Endodermal cell (in vitro differentiated cells): ENCODE measurements around the gene ARHGAP35. TPM values are rescaled to one million over a fixed set of nuclear protein-coding genes. Genes with fewer than 3 reads are reported as not detected.

Source experiments
- DNase-seq: peaks from one replicate; pipeline ENCODE4 v3.0.0-alpha.2; 2017
- H3K27ac ChIP-seq: 2 replicates; pipeline ENCODE4 v1.5.1; 2013; ENCODE audit warnings: mild to moderate bottlenecking, low read depth, low read length, moderate library complexity
- H3K27me3 ChIP-seq: 2 replicates; pipeline ENCODE4 v1.6.1; 2013; ENCODE audit warnings: mild to moderate bottlenecking, low read length, moderate library complexity; ENCODE audit not compliant: insufficient read depth, control insufficient read depth, poor library complexity, severe bottlenecking
- H3K36me3 ChIP-seq: 2 replicates; pipeline ENCODE4 v1.7.0; 2013; ENCODE audit warnings: mild to moderate bottlenecking, low read length, moderate library complexity; ENCODE audit not compliant: control insufficient read depth, insufficient read depth
- H3K4me1 ChIP-seq: one replicate; pipeline ENCODE4 v1.7.0; 2013; ENCODE audit warnings: low read length; ENCODE audit not compliant: control insufficient read depth, insufficient read depth
- H3K4me3 ChIP-seq: 2 replicates; pipeline ENCODE4 v1.5.1; 2013; ENCODE audit warnings: mild to moderate bottlenecking, low read length, moderate library complexity
- H3K9ac ChIP-seq: 2 replicates; pipeline ENCODE4 v1.6.1; 2013; ENCODE audit warnings: mild to moderate bottlenecking, low read length, moderate library complexity; ENCODE audit not compliant: poor library complexity, severe bottlenecking; ENCODE audit errors: extremely low read depth
- H3K9me3 ChIP-seq: 2 replicates; pipeline ENCODE4 v1.6.1; 2013; ENCODE audit warnings: mild to moderate bottlenecking, low read length, moderate library complexity; ENCODE audit not compliant: control insufficient read depth
- H3K27ac Mint-ChIP-seq: 2 replicates; pipeline ENCODE4 v1.8.0; 2020; ENCODE audit warnings: mixed read lengths
- H3K27me3 Mint-ChIP-seq: 2 replicates; pipeline ENCODE4 v1.8.0; 2021; ENCODE audit warnings: mild to moderate bottlenecking, mixed read lengths; ENCODE audit not compliant: insufficient read depth
- H3K36me3 Mint-ChIP-seq: 2 replicates; pipeline ENCODE4 v1.8.0; 2020; ENCODE audit warnings: low read depth, mixed read lengths
- H3K4me1 Mint-ChIP-seq: 2 replicates; pipeline ENCODE4 v1.8.0; 2020; ENCODE audit warnings: mixed read lengths
- H3K4me3 Mint-ChIP-seq: 2 replicates; pipeline ENCODE4 v1.8.0; 2020; ENCODE audit warnings: mild to moderate bottlenecking, moderate library complexity, mixed read lengths
- H3K9me3 Mint-ChIP-seq: 2 replicates; pipeline ENCODE4 v1.8.0; 2020; ENCODE audit warnings: mild to moderate bottlenecking, mixed read lengths
- WGBS, 2 experiments: methylation state at CpG; one replicate each; pipeline versions ENCODE4 v1.1.5 to v1.1.7; 2013; ENCODE audit warnings: missing lambda C conversion rate in 2 of 2, mixed read lengths in 1 of 2; ENCODE audit not compliant: insufficient coverage in 1 of 2, insufficient read length in 1 of 2; 5-methylcytosine and 5-hydroxymethylcytosine counted together
- total RNA-seq, 2 donors: library from RNA; stranded (reverse); fragmentation: NEBNext Ultra II Directional in 1 of 2; extraction: Animal tissue kit (Norgen Biotek cat#: 25700) in 1 of 2; gene quantifications; 2 replicates in 1 of 2; 3 replicates in 1 of 2; pipeline ENCODE4 v1.2.1, GENCODE V29; 2021
- TF ChIP-seq, protein P1 (sequence below): fragments of 200-600 bp; sonication (generic); conservative IDR thresholded peaks from 2 replicates; pipeline ENCODE4 v1.5.0; 2021; ENCODE audit warnings: antibody characterized with exemption, mild to moderate bottlenecking

ARHGAP35 gene
- total RNA-seq, 2 donors from 2014 or later = 41.4 to 41.6 TPM

DNA sequence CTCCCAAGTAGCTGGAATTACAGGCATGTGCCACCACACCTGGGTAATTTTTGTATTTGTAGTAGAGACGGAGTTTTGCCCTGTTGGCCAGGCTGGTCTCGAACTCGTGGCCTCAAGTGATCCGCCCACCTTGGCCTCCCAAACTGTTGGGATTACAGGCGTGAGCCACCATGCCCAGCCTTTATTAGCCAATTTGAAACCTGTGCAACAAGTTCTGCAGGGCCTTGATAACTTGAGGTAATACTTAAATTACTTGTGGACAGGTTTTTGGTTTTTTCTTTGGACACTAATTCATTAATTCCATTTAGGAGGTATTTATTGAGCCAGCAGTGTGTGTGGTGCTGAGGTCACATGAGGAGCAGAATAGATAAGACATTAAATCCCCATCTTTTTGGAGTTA, 39.5 kb downstream of the ARHGAP35 start:
- Mint-ChIP-seq H3K4me3 (no peak overlapping the region), H3K4me1 (peaks cover 39% of the 10 kb centered on the region), H3K9me3 (no peaks in the 10 kb centered on the region), H3K27me3 (no peaks in the 10 kb centered on the region), H3K27ac (no peak overlapping the region), H3K36me3 (peaks cover 1% of the 10 kb centered on the region)
- H3K9ac ChIP-seq = no peak overlapping the region
- no peaks in the 10 kb centered on the region for H3K36me3 ChIP-seq
- no peaks in the 10 kb centered on the region for H3K27me3 ChIP-seq
- peak; percentile 16 for DNase-seq
- H3K4me1 ChIP-seq = peaks cover 29% of the 10 kb centered on the region
- no peak overlapping the region for H3K27ac ChIP-seq
- TF ChIP-seq, protein P1, sequence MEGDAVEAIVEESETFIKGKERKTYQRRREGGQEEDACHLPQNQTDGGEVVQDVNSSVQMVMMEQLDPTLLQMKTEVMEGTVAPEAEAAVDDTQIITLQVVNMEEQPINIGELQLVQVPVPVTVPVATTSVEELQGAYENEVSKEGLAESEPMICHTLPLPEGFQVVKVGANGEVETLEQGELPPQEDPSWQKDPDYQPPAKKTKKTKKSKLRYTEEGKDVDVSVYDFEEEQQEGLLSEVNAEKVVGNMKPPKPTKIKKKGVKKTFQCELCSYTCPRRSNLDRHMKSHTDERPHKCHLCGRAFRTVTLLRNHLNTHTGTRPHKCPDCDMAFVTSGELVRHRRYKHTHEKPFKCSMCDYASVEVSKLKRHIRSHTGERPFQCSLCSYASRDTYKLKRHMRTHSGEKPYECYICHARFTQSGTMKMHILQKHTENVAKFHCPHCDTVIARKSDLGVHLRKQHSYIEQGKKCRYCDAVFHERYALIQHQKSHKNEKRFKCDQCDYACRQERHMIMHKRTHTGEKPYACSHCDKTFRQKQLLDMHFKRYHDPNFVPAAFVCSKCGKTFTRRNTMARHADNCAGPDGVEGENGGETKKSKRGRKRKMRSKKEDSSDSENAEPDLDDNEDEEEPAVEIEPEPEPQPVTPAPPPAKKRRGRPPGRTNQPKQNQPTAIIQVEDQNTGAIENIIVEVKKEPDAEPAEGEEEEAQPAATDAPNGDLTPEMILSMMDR = no peak
- no peak overlapping the region for H3K4me3 ChIP-seq
- H3K9me3 ChIP-seq = no peaks in the 10 kb centered on the region
- WGBS, 2 experiments = 72 to 94% methylated on average over 5 of the region's 5 CpGs

DNA sequence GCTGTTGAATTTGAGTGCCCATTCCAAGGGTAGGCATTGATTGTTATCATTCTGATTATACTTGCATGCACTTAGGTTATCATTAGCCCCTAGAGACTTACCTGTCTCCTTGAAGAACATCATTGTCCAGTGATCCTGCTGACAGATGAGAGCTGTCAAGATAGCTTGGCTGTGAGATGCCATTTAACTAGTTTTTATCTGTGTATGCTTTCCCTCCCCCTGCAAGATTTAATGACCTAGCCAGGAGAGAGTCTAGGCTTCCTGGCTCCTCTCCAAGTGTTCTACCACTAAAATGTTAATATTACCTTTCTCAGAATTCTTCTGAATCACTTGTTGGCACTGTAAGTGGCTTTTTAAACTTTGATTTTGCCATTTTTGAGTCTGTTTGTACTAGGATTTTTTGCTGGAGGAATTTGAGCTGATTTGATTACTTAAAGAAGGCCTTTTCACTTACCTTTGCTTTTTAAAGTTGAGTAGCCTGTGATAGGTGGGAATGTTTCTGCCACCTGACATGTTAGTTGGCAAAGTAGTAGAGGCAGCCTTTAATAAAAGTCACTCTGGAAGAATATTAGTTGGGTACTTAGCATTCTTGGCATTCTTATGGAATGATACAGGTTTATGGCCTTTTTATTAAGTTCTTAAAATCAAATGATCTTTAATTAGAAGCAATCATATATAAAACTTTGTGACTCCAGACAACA, 41.1 kb downstream of the ARHGAP35 start:
- H3K4me1 Mint-ChIP-seq = peaks cover 39% of the 10 kb centered on the region
- H3K4me1 ChIP-seq = peaks cover 29% of the 10 kb centered on the region
- H3K27ac Mint-ChIP-seq = peak overlapping the region; percentile 17
- peaks cover 1% of the 10 kb centered on the region for H3K36me3 Mint-ChIP-seq
- TF ChIP-seq, protein P1 = no peak
- DNase-seq = no peak
- H3K9me3 ChIP-seq = no peaks in the 10 kb centered on the region
- no peaks in the 10 kb centered on the region for H3K27me3 ChIP-seq
- H3K4me3 Mint-ChIP-seq = no peak overlapping the region
- no peaks in the 10 kb centered on the region for H3K9me3 Mint-ChIP-seq
- no peak overlapping the region for H3K27ac ChIP-seq
- no peak overlapping the region for H3K9ac ChIP-seq
- no peak overlapping the region for H3K4me3 ChIP-seq
- H3K36me3 ChIP-seq = no peaks in the 10 kb centered on the region
- no peaks in the 10 kb centered on the region for H3K27me3 Mint-ChIP-seq

DNA sequence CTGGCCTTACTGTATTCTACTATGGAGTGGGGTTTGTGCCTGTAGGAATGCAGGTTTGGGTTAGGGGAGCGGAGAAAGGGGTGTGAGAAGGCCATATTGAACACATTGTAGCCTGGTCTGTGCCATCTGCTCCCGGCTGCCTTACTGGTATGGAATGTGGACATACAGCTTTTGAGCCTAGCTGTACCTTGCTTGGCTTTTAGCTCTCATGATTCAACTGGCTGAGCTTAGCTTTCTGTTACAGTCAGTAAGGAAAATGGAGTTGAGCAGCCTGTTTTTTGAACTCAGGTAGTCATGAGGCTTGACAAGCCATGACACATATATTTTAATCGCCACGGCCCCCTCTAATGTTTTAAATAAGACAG, 41.6 kb downstream of the ARHGAP35 start:
- H3K27me3 ChIP-seq = no peaks in the 10 kb centered on the region
- H3K4me1 Mint-ChIP-seq = peaks cover 39% of the 10 kb centered on the region
- H3K27me3 Mint-ChIP-seq = no peaks in the 10 kb centered on the region
- no peaks in the 10 kb centered on the region for H3K9me3 Mint-ChIP-seq
- WGBS, 2 experiments = 90 to 100% methylated on average over 1 to 3 of the region's 4 CpGs
- H3K27ac ChIP-seq = no peak overlapping the region
- H3K9ac ChIP-seq = no peak overlapping the region
- H3K27ac Mint-ChIP-seq = no peak overlapping the region
- H3K4me3 ChIP-seq = no peak overlapping the region
- no peak overlapping the region for H3K4me3 Mint-ChIP-seq
- TF ChIP-seq, protein P1 = no peak
- peaks cover 1% of the 10 kb centered on the region for H3K36me3 Mint-ChIP-seq
- H3K36me3 ChIP-seq = no peaks in the 10 kb centered on the region
- H3K9me3 ChIP-seq = no peaks in the 10 kb centered on the region
- peaks cover 29% of the 10 kb centered on the region for H3K4me1 ChIP-seq
- peak; percentile 36 for DNase-seq
